ENCODE data around the gene ZFP36L1.
A peak's percentile ranks its signal among the peaks of the same experiment; 100 is the strongest.

Gene ZFP36L1

DNA sequence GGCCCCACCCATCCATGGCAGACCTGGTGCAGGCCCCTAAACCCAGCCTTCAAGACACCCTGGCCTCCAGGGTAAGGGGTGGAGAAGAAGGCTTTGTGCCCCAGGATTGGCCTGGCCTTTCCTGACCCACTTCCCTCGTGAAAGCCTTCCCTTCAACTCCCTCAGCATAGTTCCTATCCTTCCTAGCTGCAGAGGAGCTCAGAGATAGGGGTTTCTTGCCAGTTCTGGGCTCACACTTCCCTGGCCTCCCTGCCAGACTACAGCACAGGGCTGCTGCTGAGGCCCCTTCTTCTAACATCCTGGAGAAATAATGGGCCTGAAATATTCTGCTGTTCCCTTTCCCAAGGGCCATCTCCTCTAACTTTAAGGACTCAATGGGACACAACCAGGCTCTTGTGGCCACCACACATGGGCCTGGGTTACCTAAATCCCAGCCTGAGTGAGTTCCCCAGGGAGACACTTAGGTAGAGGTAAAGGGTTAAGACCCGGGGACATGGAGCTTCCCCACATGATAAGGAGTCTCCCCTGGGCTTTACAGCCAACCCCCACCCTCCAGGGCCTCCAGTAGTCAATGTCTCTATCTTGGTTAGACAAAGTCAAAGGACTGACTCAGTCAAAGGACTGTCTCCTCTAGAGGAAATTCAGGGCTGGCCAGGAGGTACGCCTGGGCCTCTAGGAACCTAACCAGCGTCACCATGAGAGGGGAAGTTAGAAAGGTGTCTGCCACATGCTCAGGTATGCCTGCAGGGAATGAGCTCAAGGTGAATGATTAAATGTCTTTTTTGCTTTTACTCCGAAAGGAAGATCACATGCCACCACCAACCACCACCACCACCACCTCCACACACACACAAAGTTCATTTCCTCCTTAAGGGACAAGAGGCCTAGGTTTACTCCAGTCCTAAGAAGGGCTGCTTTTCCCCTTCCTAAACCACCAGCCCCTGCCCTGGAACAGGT is 7.1 kb downstream of the ZFP36L1 start:
- peaks cover 84% of the 10 kb centered on the region for H3K4me1 Mint-ChIP-seq
- no peaks in the 10 kb centered on the region for H3K27me3 Mint-ChIP-seq
- peak; percentile 36 to 41 for DNase-seq
- ATAC-seq = no peak
- H3K9me3 Mint-ChIP-seq = no peaks in the 10 kb centered on the region
- peak overlapping the region; percentile 59 to 95 for H3K27ac Mint-ChIP-seq
- peak overlapping the region; percentile 25 to 74 for H3K4me3 Mint-ChIP-seq

GRCh38 chr14:68784978-68785533 is 7.8 kb downstream of the ZFP36L1 start:
- H3K4me3 Mint-ChIP-seq = no peak overlapping the region
- no peak overlapping the region for H3K27ac Mint-ChIP-seq
- DNase-seq = no peak
- H3K9me3 Mint-ChIP-seq = no peaks in the 10 kb centered on the region
- ATAC-seq = no peak
- H3K4me1 Mint-ChIP-seq = peaks cover 92% of the 10 kb centered on the region
- no peaks in the 10 kb centered on the region for H3K27me3 Mint-ChIP-seq

DNA sequence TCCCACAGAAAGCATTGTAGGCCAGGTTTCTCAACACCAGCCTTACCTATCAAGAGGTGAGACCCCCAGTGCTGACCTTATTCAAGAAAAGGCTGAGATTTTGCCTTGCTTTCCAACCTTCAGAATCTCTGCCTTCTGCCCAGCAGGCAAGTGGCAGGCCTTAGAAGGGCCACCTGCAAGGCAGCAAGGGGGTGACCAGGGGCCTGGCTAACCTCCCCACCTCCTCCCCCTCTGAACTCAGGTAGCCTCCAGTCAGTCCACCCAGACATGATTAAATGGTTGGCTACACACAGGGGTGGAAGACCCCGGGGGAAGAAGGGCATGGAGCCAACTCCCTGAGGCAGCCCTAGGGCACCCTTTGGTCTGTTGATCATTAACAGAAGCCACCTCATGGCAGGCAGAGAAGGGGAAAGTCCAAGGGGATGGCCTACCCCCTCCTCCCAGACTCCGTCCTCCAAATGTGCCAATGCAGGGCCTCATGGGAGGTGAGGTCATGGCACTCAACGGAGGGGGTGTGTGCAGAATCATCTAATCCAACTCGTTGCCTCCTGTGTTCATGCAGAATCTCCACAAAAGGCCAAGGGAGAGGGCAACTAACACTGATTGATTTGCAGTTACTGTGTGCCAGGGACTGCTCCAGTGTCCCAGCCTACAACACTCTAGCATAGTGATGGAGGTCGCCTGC is 8.5 kb downstream of the ZFP36L1 start:
- no peak overlapping the region for H3K4me3 Mint-ChIP-seq
- DNase-seq (peak; percentile 42 to 60), ATAC-seq (peak; percentile 8)
- peaks cover 95% of the 10 kb centered on the region for H3K4me1 Mint-ChIP-seq
- H3K27ac Mint-ChIP-seq = no peak overlapping the region
- H3K27me3 Mint-ChIP-seq = no peaks in the 10 kb centered on the region
- H3K9me3 Mint-ChIP-seq = no peaks in the 10 kb centered on the region

DNA sequence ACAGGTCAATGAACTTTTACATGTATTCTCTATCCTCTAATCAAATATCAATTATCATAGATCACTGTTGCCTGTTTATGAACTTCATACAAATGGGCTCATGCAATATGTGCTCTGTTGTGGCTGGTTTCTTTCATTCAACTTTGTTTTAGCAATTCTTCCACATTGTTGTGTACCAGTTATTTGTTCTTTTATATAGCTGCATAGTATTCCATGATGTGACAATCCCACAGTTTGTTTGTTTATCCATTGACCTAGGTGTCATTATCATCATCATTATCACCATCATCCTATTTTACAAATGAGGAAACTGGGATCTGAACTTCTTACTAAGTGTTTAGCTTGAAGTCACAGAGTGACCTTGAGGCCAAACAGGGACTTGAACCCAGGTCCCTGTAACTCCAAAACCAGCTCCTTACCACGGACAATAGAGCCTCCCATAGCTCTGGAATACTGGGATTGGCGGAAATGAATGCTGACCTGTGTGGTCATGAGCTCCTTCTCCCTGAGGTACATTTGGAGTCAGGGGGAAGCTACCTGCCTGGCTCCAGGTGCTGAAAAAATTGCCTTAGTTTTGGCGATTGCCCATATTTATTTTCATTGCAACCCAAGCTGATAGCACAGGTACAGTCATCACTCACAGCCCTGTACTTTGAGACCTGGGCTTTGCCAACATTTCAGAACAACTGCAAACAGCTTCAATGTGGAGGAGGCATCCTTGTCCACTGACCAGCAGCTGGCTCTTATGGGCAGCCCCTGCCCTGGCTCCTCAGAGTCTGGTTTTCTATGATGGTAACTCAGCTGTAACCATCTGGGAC is 9.2 kb downstream of the ZFP36L1 start:
- Mint-ChIP-seq H3K4me3 (no peak overlapping the region), H3K27me3 (no peaks in the 10 kb centered on the region), H3K9me3 (no peaks in the 10 kb centered on the region), H3K27ac (no peak overlapping the region), H3K4me1 (peaks cover 95% of the 10 kb centered on the region)
- ATAC-seq (no peak), DNase-seq (no peak)

- ATAC-seq = peak; percentile 82
- H3K27ac Mint-ChIP-seq = peak overlapping the region in 1 of 2 donors; percentile 37
- H3K4me1 Mint-ChIP-seq = peaks cover 96% of the 10 kb centered on the region
- peak overlapping the region; percentile 54 to 59 for H3K4me3 Mint-ChIP-seq
- no peaks in the 10 kb centered on the region for H3K27me3 Mint-ChIP-seq
- peak; percentile 62 to 79 for DNase-seq
- no peaks in the 10 kb centered on the region for H3K9me3 Mint-ChIP-seq
Measured at GRCh38 chr14:68782091-68782981, 10.5 kb downstream of the ZFP36L1 start.

GRCh38 chr14:68781161-68782021 is 11.5 kb downstream of the ZFP36L1 start:
- no peaks in the 10 kb centered on the region for H3K27me3 Mint-ChIP-seq
- no peaks in the 10 kb centered on the region for H3K9me3 Mint-ChIP-seq
- H3K27ac Mint-ChIP-seq = peak overlapping the region; percentile 88
- peak overlapping the region; percentile 81 to 82 for H3K4me3 Mint-ChIP-seq
- ATAC-seq = peak; percentile 68
- H3K4me1 Mint-ChIP-seq = peaks cover 87% of the 10 kb centered on the region
- DNase-seq = peak; percentile 60 to 77

DNA sequence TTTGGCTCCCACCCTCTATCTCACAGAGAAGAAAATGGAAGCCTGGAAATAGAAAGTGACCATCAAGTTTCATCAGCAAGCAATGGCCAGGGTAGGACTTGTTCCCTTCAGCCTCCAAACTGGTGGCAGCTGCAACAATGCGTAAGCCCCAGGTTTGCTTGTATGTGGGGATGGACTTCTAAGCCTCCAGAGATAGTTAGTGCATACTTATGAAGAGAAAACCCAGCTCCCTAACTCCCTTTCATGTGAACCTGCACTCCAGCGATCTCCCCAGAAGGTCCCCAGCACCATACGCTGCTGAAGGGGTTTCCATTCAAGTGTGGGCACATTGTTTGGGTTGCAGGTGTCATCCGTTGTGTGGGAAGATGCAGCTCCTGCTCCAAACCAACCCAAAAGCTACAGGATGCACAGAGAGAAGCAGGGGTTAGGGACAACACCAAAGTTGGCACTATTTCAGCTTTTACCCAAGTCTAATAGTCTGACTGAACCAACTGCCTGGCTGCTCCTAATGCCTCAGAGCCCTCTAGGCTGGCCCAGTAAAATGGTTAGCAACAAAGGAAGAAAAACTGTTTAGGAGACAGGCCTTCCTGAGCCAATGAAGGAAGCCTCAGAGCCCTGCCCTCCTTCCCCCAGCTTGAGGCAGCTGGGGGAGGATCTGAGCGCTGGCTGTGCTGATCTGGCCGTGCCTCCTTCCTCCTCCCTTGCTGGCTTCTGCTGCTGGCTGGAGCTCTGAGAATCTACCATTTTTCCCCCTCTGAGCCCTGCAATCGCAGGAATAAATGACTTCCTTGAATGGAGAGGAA is 12.3 kb downstream of the ZFP36L1 start:
- Mint-ChIP-seq H3K9me3 (peaks cover 3 to 8% of the 10 kb centered on the region in 2 donors), H3K4me1 (peaks cover 87% of the 10 kb centered on the region), H3K27ac (peak overlapping the region; percentile 88 to 95), H3K4me3 (peak overlapping the region; percentile 81 to 82), H3K27me3 (no peaks in the 10 kb centered on the region)
- ATAC-seq (peak; percentile 18), DNase-seq (peak; percentile 33 to 39)

- no peaks in the 10 kb centered on the region for H3K27me3 Mint-ChIP-seq
- peak; percentile 60 for ATAC-seq
- peak; percentile 51 to 65 for DNase-seq
- peaks cover 7 to 15% of the 10 kb centered on the region in 2 donors for H3K9me3 Mint-ChIP-seq
- peaks cover 85% of the 10 kb centered on the region for H3K4me1 Mint-ChIP-seq
- H3K4me3 Mint-ChIP-seq = peak overlapping the region; percentile 81 to 82
- peak overlapping the region; percentile 14 to 88 for H3K27ac Mint-ChIP-seq
Measured at GRCh38 chr14:68779761-68780323, 13.0 kb downstream of the ZFP36L1 start.

DNA sequence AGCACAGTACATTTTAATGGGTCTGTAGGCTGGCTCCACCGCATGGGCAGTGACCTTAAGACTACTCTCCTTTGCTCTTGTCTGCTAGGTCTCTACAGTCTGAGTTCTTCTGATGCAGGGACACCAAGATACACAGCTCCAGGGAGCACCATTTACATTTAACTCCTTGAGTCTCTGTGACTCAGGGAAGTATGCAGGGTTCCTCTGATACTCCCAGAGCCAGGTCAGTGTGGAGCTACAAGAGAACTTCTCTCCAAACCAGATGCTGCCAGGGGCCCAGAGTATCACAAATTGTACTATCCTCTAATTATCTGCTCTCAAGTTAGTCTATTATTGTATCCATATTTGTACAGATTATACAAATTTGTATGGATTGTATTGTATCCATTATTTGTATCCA is 15.2 kb downstream of the ZFP36L1 start:
- peaks cover 77% of the 10 kb centered on the region for H3K4me1 Mint-ChIP-seq
- H3K27ac Mint-ChIP-seq = no peak overlapping the region
- H3K27me3 Mint-ChIP-seq = no peaks in the 10 kb centered on the region
- H3K4me3 Mint-ChIP-seq = no peak overlapping the region
- DNase-seq (no peak), ATAC-seq (no peak)
- peaks cover 16 to 28% of the 10 kb centered on the region in 2 donors for H3K9me3 Mint-ChIP-seq

GRCh38 chr14:68775614-68776126 is 17.2 kb downstream of the ZFP36L1 start:
- ATAC-seq = no peak
- no peak for DNase-seq
- Mint-ChIP-seq H3K27ac (peak overlapping the region in 1 of 2 donors; percentile 91), H3K9me3 (peaks cover 16 to 28% of the 10 kb centered on the region in 2 donors), H3K4me3 (no peak overlapping the region), H3K27me3 (no peaks in the 10 kb centered on the region), H3K4me1 (peaks cover 73% of the 10 kb centered on the region)

DNA sequence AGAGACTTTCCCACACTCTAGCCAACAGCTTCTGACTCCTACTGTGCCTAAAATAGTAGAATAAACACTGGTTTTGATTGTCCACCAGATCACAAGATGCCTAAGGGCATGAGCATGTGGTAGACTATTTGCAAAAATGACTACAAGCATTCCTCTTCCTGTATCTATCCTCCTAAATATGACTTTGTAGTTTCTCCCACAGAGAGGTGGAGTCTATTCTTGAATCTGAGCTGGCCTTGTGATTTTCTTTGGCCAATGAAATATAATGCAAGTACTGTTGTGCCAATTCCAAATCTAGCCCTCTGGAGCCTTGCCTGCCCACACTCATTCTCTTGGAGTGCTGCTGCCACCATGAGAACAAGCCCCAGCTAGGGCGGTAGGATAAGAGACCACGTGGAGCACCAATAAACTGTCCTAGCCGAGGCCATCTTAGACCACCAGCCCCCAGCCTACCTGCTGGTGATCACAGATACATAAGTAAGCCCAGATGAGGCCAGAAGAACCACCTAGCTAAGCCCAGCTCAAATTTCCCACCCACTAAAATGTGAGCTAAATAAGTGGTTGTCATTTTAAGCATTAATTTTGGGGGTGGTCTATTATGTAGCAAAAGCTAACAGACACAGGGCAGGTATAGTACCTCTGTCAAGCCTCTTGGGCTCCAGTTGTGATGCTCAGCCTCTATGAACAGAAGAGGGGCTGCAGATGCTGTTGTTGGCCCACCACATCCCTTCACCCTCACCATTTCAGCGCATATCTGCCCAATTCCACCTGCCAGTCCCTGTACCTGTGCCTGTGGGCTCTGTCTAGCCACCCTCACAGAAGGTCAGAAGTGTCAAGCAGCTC is 17.9 kb downstream of the ZFP36L1 start:
- no peak overlapping the region for H3K4me3 Mint-ChIP-seq
- peaks cover 16 to 28% of the 10 kb centered on the region in 2 donors for H3K9me3 Mint-ChIP-seq
- ATAC-seq = no peak
- no peak overlapping the region for H3K27ac Mint-ChIP-seq
- H3K27me3 Mint-ChIP-seq = no peaks in the 10 kb centered on the region
- no peak for DNase-seq
- peaks cover 71% of the 10 kb centered on the region for H3K4me1 Mint-ChIP-seq

All from stimulated activated naive CD8-positive, alpha-beta T cell treated with anti-CD3 and anti-CD28 coated beads, Interleukin-15, amount 100 ng/mL, for 72 hours (primary cell).